ENCODE results near the gene MYRF.

Gene MYRF

DNA sequence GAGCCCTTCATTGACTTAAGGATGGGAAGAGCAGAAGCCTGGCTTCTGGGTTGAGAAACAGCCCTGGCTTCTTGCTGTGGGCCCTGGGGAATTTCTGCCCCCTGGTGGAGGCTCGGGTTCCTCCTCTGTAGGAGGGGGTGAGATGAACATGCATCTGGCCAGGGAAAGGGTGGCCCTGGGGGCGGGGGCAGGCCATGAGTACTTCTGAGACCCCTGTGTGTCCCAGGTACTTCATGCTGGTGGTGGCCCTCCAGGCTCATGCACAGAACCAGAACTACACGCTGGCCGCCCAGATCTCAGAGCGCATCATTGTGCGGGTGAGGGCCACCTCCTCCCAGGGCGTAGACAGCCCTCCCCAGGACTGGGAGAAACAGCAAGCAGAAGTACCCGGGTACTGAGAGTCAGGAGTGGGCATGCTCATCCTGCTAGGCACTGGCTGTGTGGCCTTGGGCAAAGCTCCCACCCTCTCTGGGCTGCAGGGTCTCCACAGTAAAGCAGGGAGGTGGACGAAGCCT is 24.2 kb downstream of the MYRF start:
- no peak for DNase-seq (ENCODE audit: low spot score)

GRCh38 chr11:61777234-61778090 is 25.0 kb downstream of the MYRF start:
- DNase-seq (ENCODE audit: low spot score), result no peak

DNA sequence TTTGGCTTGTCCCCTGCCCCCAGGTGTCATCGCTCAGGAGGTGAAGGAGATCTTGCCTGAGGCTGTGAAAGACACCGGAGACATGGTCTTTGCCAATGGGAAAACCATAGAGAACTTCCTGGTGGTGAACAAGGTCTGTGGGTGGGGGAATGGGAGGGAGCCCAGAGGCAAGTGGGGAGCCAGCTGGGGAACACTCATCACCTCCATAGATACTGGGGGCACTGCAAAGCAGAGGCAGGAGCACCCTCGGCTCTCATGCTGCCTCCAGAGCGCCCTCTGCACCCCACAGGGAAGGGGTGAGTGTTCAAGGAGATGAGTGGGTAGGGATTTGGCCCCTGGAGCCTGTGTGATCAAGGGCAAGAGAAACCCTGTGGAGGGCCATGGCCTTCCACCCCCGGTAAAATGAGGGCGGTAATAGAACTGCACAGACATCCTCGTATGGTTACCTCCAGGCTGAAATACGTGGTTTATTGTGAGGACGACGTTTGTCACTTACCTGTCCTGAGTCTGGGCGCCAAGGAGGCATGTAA is 26.0 kb downstream of the MYRF start:
- DNase-seq (ENCODE audit: low spot score), result no peak

DNA sequence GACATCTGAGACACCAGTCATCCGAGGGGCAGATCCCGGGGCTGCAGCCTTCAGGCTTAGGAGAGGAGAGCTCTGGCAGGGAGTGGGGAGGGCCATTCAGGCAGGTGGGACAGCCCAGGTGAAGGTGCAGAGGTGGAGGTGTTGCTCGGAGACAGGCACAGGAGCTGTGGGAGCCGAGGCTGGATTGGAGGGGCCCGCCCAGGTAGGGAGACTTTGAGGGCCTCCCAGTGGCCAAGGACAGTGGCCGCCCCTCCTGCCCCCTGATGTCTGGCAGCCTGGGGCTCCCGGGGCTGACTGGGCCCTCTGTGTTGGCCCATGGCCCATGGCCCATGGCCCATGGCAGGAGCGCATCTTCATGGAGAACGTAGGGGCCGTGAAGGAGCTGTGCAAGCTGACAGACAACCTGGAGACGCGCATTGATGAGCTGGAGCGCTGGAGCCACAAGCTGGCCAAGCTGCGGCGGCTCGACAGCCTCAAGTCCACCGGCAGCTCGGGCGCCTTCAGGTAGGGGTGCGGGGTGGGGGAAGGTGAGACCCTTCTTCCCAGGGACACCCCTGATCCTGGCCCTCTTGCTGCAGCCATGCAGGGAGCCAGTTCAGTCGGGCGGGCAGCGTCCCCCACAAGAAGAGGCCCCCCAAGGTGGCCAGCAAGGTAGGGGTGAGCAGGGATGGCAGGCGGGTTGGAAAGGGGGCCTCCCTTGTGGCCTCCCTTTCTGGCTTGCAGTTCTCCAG is 26.6 kb downstream of the MYRF start:
- DNase-seq (ENCODE audit: low spot score), result no peak

GRCh38 chr11:61779666-61780525 is 27.5 kb downstream of the MYRF start:
- no peak for DNase-seq (ENCODE audit: low spot score)

DNA sequence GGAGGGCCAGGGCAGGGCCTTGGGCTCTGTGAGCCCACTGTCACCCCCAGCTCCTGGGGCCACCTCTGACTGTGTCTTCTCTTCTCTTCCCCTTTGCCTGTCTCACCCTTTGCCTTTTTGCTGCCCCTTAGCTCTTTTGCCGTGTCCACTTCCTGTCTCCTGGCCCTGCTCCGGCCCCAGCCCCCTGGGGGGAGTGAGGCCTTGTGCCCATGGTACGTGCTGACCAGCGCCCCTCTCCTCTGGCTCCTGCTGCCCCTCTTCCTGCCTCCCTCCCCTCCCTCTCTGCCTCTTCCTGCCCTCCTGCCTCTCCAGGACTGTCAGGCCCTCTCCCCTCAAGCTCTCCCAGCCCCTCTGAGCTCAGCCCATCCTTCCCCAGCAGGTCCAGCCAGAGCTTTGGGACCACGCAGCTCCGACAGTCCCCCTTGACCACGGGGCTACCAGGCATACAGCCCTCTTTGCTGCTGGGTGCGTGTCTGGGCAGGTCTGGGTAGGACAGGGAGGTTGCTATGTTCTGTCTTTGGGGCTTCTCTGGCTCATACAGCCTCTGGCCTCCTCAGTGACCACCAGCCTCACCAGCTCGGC is 28.2 kb downstream of the MYRF start:
- DNase-seq (ENCODE audit: low spot score), result no peak

GRCh38 chr11:61781585-61781984 is 29.1 kb downstream of the MYRF start:
- no peak for DNase-seq (ENCODE audit: low spot score)

GRCh38 chr11:61782299-61782698 is 29.9 kb downstream of the MYRF start:
- DNase-seq (ENCODE audit: low spot score), result no peak

- no peak for DNase-seq (ENCODE audit: low spot score)
Measured at GRCh38 chr11:61782841-61783240, 30.4 kb downstream of the MYRF start.

- DNase-seq (ENCODE audit: low spot score), result no peak
Measured at GRCh38 chr11:61783717-61784505, 31.5 kb downstream of the MYRF start.

GRCh38 chr11:61784506-61784805 is 32.0 kb downstream of the MYRF start:
- no peak for DNase-seq (ENCODE audit: low spot score)

- no peak for DNase-seq (ENCODE audit: low spot score)
Measured at GRCh38 chr11:61785837-61786402, 33.5 kb downstream of the MYRF start.

GRCh38 chr11:61787928-61788491 is 35.6 kb downstream of the MYRF start:
- no peak for DNase-seq (ENCODE audit: low spot score)

DNA sequence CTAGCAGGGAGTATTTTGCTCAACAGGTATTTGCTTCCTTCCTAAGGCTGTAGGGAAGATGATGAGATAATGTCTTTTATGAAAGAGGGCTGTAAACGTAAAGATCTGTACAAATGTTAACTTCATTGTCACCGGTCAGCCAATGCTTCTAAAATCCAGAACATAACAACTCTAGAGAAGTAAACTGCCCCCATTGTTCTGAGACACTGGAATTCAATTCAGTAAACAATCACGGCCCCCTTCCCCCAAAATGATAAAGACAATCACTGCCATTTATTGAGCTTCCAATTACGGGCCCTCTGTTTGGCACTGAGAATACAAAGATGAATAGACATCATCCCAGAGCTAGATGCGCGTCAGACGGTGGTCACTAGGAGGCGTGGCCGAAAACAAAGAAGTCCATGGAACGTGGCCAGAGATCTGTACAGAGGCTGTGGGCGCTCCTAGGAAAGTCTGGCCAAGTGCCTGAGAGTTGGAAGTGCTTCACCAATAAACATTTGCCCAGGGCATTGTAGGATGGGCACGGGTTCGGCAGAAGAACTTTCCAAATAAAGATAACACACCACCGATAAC is 39.4 kb downstream of the MYRF start:
- DNase-seq (ENCODE audit: low spot score), result peak; percentile 78

GRCh38 chr11:61792310-61793082 is 40.1 kb downstream of the MYRF start, which contains the start of the genes FEN1 and TMEM258:
Gene FEN1, plus strand, starts transcription at chr11:61792911. Its CDS starts 2,451 bp downstream, at chr11:61795362.
Gene TMEM258, minus strand, starts transcription at chr11:61792599. Its CDS starts 41 bp downstream, at chr11:61792558.
- DNase-seq (ENCODE audit: low spot score), result peak; percentile 96

GRCh38 chr11:61793083-61793828 is 40.8 kb downstream of the MYRF start:
- no peak for DNase-seq (ENCODE audit: low spot score)

DNA sequence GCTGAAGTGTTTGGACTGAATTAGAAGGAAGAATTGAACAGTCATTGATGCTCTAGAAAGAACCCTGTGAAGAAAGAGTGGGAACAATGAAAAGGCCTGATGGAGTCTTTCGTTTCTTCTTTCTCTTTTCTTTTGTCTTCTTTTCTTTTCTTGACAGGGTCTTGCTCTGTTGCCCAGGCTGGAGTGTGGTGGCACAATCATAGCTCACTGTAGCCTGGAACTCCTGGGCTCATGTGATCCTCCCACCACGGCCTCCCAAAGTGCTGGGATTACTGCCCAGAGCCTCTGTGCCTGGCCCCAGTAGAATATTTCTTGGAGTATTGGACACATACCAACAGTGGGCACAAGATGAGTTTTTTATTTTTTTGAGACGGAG is 41.4 kb downstream of the MYRF start:
- no peak for DNase-seq (ENCODE audit: low spot score)

GRCh38 chr11:61794579-61794978 is 42.1 kb downstream of the MYRF start:
- no peak for DNase-seq (ENCODE audit: low spot score)

Measured in left forelimb (tissue), 1 donor.